Fibroblast of skin of abdomen (primary cell): ENCODE data around the gene GTF2I.
"Not testable (repeated sequence)": the region's sequence is repeated elsewhere in the genome, so short reads cannot be mapped to it uniquely, and the experiment has no call there.

Source experiments
- DNase-seq: peaks from one replicate; pipeline ENCODE4 v3.0.0-alpha.2; 2013

GTF2I gene

GRCh38 chr7:74717889-74718288 is 60.4 kb downstream of the GTF2I start:
- DNase-seq, result no peak

GRCh38 chr7:74718336-74718735 is 60.8 kb downstream of the GTF2I start:
- DNase-seq, result peak; percentile 6

GRCh38 chr7:74722153-74722552 is 64.6 kb downstream of the GTF2I start:
- DNase-seq, result no peak

GRCh38 chr7:74725840-74726239 is 68.3 kb downstream of the GTF2I start:
- DNase-seq, result no peak

GRCh38 chr7:74726309-74727101 is 69.0 kb downstream of the GTF2I start:
- DNase-seq, result no peak

- not testable (repeated sequence) for DNase-seq
These were observed 71.2 kb downstream of the GTF2I start for GRCh38 chr7:74728686-74729085.

GRCh38 chr7:74730186-74730585 is 72.7 kb downstream of the GTF2I start:
- DNase-seq, result not testable (repeated sequence)

- not testable (repeated sequence) for DNase-seq
These were observed 82.6 kb downstream of the GTF2I start for GRCh38 chr7:74739974-74740703.

- DNase-seq, result not testable (repeated sequence)
These were observed 86.5 kb downstream of the GTF2I start for GRCh38 chr7:74743936-74744557.

GRCh38 chr7:74753921-74754482 is 96.5 kb downstream of the GTF2I start:
- not testable (repeated sequence) for DNase-seq

GRCh38 chr7:74756673-74757072 is 99.2 kb downstream of the GTF2I start:
- DNase-seq, result not testable (repeated sequence)

- not testable (repeated sequence) for DNase-seq
These were observed 100.8 kb downstream of the GTF2I start for GRCh38 chr7:74758268-74758667.

- not testable (repeated sequence) for DNase-seq
These were observed 101.5 kb downstream of the GTF2I start for GRCh38 chr7:74758982-74759381.

GRCh38 chr7:74765205-74765918 is 107.8 kb downstream of the GTF2I start:
- not testable (repeated sequence) for DNase-seq

GRCh38 chr7:74766509-74766908 is 109.0 kb downstream of the GTF2I start:
- DNase-seq, result not testable (repeated sequence)

- DNase-seq, result not testable (repeated sequence)
These were observed 109.5 kb downstream of the GTF2I start for GRCh38 chr7:74766991-74767390.

- DNase-seq, result not testable (repeated sequence)
These were observed 112.5 kb downstream of the GTF2I start for GRCh38 chr7:74770062-74770461.

- not testable (repeated sequence) for DNase-seq
These were observed 114.6 kb downstream of the GTF2I start for GRCh38 chr7:74772093-74772492.

- DNase-seq, result not testable (repeated sequence)
These were observed 116.5 kb downstream of the GTF2I start, which contains the start of gene NCF1 for GRCh38 chr7:74773760-74774750. Gene NCF1 (plus strand): TSS chr7:74774011. CDS start chr7:74774032, 21 bp downstream.

- not testable (repeated sequence) for DNase-seq
These were observed 117.6 kb downstream of the GTF2I start for GRCh38 chr7:74775111-74775510.

- DNase-seq, result not testable (repeated sequence)
These were observed 121.5 kb downstream of the GTF2I start for GRCh38 chr7:74779053-74779452.
